Measurements from ENCODE around the gene CNTN5. TPM values are rescaled to one million over a fixed set of nuclear protein-coding genes. Genes with fewer than 3 reads are reported as not detected.

CNTN5 gene
- polyA plus RNA-seq, 1 donor (not counting 4 experiments of a cell fraction or from before 2014, with no cell fraction given) = not detected

- no peak overlapping the region for H2AFZ ChIP-seq (ENCODE audit: control insufficient read depth, low read length)
- no peaks in the 10 kb centered on the region for H3K9me3 ChIP-seq (ENCODE audit: control insufficient read depth, low read depth, low read length)
- TF ChIP-seq CTCF (optimal IDR thresholded peaks at IDR 0.05 in 1 of 3, IDR thresholded peaks at IDR 0.05 in 1 of 3, conservative IDR thresholded peaks at IDR 0.05 in 1 of 3; ENCODE audit: extremely low read depth in 1 of 3, insufficient read depth in 2 of 3, low read length in 3 of 3) (no peak), EZH2 (IDR thresholded peaks at IDR 0.05; ENCODE audit: low read length) (no peak)
- H4K20me1 ChIP-seq (ENCODE audit: control insufficient read depth, extremely low read depth, insufficient read depth, low read length) = no peaks in the 10 kb centered on the region
- no peak overlapping the region for H3K9ac ChIP-seq (ENCODE audit: control insufficient read depth, extremely low read depth, insufficient read depth, low read length)
- DNase-seq (ENCODE audit: low read depth, low spot score) (no peak), FAIRE-seq (no peak)
- no peaks in the 10 kb centered on the region for H3K9me1 ChIP-seq (ENCODE audit: control insufficient read depth, extremely low read depth, insufficient read depth, low read length)
- H3K4me2 ChIP-seq (ENCODE audit: control insufficient read depth, extremely low read depth, insufficient read depth, low read depth, low read length) = no peak overlapping the region
- dilution Hi-C loops (cut with MboI; ENCODE audit: extremely low pct_ligation_motif_present, low sequenced_read_pairs) = no loop called here
- no peaks in the 10 kb centered on the region for H3K4me1 ChIP-seq (ENCODE audit: control insufficient read depth, extremely low read depth, insufficient read depth, low read length)
- no peaks in the 10 kb centered on the region for H3K79me2 ChIP-seq (ENCODE audit: control insufficient read depth, insufficient read depth, low read length)
- no peak overlapping the region for H3K4me3 ChIP-seq (ENCODE audit: control insufficient read depth in 2 of 3, extremely low read depth in 1 of 3, insufficient read depth in 2 of 3, low read depth in 1 of 3, low read length in 3 of 3)
- no peaks in the 10 kb centered on the region for H3K27me3 ChIP-seq (ENCODE audit: control insufficient read depth, extremely low read depth, insufficient read depth, low read length)
- no peak overlapping the region for H3K27ac ChIP-seq (ENCODE audit: control insufficient read depth, insufficient read depth, low read length)
- H3K36me3 ChIP-seq (ENCODE audit: control insufficient read depth in 2 of 2, extremely low read depth in 1 of 2, insufficient read depth in 2 of 2, low read length in 2 of 2) = no peaks in the 10 kb centered on the region
Measured at GRCh38 chr11:99682646-99683045, 661.9 kb downstream of the CNTN5 start.

- Histone ChIP-seq H3K4me1 (ENCODE audit: control insufficient read depth, extremely low read depth, insufficient read depth, low read length) (no peaks in the 10 kb centered on the region), H4K20me1 (ENCODE audit: control insufficient read depth, extremely low read depth, insufficient read depth, low read length) (no peaks in the 10 kb centered on the region), H3K27ac (ENCODE audit: control insufficient read depth, insufficient read depth, low read length) (no peak overlapping the region), H3K9me3 (ENCODE audit: control insufficient read depth, low read depth, low read length) (no peaks in the 10 kb centered on the region), H3K36me3 (ENCODE audit: control insufficient read depth in 2 of 2, extremely low read depth in 1 of 2, insufficient read depth in 2 of 2, low read length in 2 of 2) (no peaks in the 10 kb centered on the region), H3K27me3 (ENCODE audit: control insufficient read depth, extremely low read depth, insufficient read depth, low read length) (no peaks in the 10 kb centered on the region), H3K9ac (ENCODE audit: control insufficient read depth, extremely low read depth, insufficient read depth, low read length) (no peak overlapping the region), H3K4me2 (ENCODE audit: control insufficient read depth, extremely low read depth, insufficient read depth, low read depth, low read length) (no peak overlapping the region), H3K4me3 (ENCODE audit: control insufficient read depth in 2 of 3, extremely low read depth in 1 of 3, insufficient read depth in 2 of 3, low read depth in 1 of 3, low read length in 3 of 3) (no peak overlapping the region), H3K9me1 (ENCODE audit: control insufficient read depth, extremely low read depth, insufficient read depth, low read length) (no peaks in the 10 kb centered on the region), H3K79me2 (ENCODE audit: control insufficient read depth, insufficient read depth, low read length) (no peaks in the 10 kb centered on the region), H2AFZ (ENCODE audit: control insufficient read depth, low read length) (no peak overlapping the region)
- dilution Hi-C loops (cut with MboI; ENCODE audit: extremely low pct_ligation_motif_present, low sequenced_read_pairs) = no loop called here
- TF ChIP-seq EZH2 (IDR thresholded peaks at IDR 0.05; ENCODE audit: low read length) = no peak
- no peak for TF ChIP-seq CTCF (optimal IDR thresholded peaks at IDR 0.05 in 1 of 3, IDR thresholded peaks at IDR 0.05 in 1 of 3, conservative IDR thresholded peaks at IDR 0.05 in 1 of 3; ENCODE audit: extremely low read depth in 1 of 3, insufficient read depth in 2 of 3, low read length in 3 of 3)
- DNase-seq (ENCODE audit: low read depth, low spot score) (no peak), FAIRE-seq (no peak)
Measured at GRCh38 chr11:99683933-99684332, 663.2 kb downstream of the CNTN5 start.
